ENCODE data around the gene LRRC74B.

LRRC74B gene

DNA sequence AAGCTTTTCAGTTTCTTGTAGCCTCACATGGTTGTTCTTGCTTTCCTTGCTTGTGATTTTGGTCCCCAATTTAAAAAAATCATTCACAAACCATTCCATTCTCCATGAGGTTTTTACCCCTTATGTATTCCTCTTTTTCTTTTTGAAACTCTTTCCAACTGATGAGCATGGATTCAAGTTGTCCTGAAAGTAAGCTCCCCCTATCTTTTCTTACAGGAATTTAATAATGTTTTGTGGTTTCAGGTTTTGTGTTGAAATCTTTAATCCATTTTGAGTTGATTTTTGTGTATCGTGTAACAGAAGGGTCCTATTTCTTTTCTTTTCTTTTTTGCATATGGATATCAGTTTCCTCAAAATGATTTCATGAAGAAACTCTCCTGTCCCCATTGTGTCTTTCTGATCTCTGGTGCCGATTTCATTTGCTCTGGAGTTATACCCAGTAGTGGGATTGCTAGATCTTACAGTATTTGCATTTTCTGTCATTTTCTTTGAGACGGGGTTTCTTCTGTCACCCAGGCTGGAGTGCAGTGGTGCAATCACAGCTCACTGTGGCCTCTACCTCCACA lies 58.5 kb downstream of the LRRC74B start:
- no peak for DNase-seq (ENCODE audit: low read depth)

DNA sequence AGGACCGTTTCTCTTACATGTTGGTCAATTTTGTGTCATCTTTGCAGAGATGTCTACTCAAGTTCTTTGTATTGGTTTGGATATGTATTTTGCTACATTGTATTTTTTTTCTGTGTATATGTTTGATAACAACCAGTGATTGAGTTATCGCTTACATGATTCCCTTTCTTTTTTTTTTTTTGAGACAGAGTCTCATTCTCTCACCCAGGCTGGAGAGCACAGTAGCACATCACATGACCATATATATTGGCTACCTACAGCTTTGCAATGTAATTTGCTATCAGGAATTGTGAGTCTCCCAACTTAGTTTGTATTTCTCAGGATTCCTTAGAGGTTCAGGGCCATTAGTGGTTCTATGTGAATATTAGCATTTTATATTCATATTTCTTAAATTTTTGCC lies 59.5 kb downstream of the LRRC74B start:
- no peak for DNase-seq (ENCODE audit: low read depth)

DNA sequence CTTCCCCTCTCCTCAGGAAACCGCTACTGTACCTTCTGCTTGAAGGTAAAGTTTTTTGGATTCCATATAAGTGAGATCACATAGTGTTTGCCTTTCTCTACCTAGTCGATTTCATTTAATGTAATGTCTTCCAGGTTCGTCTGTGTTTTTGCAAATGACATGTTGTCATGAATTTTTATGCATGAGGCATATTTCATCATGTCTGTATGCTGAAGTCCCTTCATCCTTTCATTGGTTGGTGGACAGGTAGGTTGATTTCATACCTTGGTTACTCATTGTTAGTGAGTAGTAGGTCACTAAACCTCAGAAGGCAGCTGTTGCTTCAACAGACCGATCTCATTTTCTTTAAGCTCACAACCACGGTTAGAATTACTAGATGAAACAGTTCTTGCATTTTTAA lies 60.3 kb downstream of the LRRC74B start:
- no peak for DNase-seq (ENCODE audit: low read depth)

DNA sequence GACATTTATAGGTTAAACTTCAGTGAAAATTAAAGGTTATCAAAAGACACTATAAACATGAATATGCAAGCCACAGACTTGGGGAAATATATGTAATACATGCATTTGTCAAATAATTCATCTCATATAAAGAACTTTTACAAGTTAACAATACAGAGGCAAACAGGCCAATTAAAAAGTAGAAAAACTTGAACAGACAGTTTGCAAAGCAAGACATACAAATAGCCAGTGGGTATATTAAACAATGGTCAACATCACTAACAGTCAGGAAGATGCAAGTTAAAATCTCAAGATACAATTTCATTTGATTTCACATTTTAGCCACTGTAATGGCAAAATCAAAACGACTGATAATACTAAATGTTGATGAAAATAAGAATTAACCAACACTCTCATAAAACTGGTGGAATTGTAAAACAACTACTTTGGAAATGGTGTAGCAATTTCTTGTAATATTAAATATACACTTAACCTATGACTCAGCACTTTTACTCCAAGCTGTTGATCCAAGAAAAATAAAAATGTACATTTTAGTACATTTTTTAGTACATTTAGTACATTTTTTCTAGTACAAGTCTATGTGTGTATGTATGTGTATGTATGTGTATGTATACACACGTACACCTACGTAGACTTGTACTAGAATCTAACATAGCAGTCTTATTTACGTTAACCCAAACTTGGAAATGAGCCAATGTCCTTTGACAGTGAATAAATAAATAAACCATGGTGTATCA lies 62.8 kb downstream of the LRRC74B start:
- DNase-seq (ENCODE audit: low read depth) = no peak

Measured in HS-27A (cell line).